Left hindlimb (tissue), 1 donor: ENCODE results near the gene TLCD1.

Experiments
- DNase-seq: peaks from one replicate; pipeline ENCODE4 v3.0.0-alpha.2; 2018

TLCD1 gene

GRCh38 chr17:28675490-28675889 is 50.5 kb downstream of the TLCD1 start:
- DNase-seq, result no peak
